GM12878 (cell line): ENCODE data around the gene BBS2.

Source experiments
- CEBPB ChIP-seq, 2 experiments: fragments of 150-350 bp in 1 of 2; IDR thresholded peaks; 2 replicates each; pipeline ENCODE4 v1.6.1; 2012 to 2014; ENCODE audit warnings: low read depth in 2 of 2, low read length in 2 of 2, borderline replicate concordance in 1 of 2, inconsistent platforms in 1 of 2
- MTA3 ChIP-seq: IDR thresholded peaks from 2 replicates; pipeline ENCODE4 v1.6.1; 2012; ENCODE audit warnings: low read length, inconsistent platforms, borderline replicate concordance
- NBN ChIP-seq: fragments of 450-650 bp; IDR thresholded peaks from 2 replicates; pipeline ENCODE4 v1.6.1; 2016
- POLR2A ChIP-seq: IDR thresholded peaks from 2 replicates; pipeline ENCODE4 v1.6.1; 2011; ENCODE audit warnings: low read depth, mild to moderate bottlenecking, low read length
- POLR2AphosphoS5 ChIP-seq: IDR thresholded peaks from 2 replicates; pipeline ENCODE4 v1.6.1; 2011; ENCODE audit warnings: mild to moderate bottlenecking, low read length, inconsistent platforms
- RAD21 ChIP-seq: IDR thresholded peaks from 2 replicates; pipeline ENCODE4 v1.6.1; 2011; ENCODE audit warnings: mild to moderate bottlenecking, low read depth, low read length, moderate library complexity; ENCODE audit not compliant: insufficient read depth
- SUZ12 ChIP-seq: fragments of 200-600 bp; sonication (generic); IDR thresholded peaks from one replicate; pipeline ENCODE4 v1.6.1; 2018; ENCODE audit warnings: antibody characterized with exemption, mild to moderate bottlenecking; ENCODE audit not compliant: unreplicated experiment
- YY1 ChIP-seq: IDR thresholded peaks from 2 replicates; pipeline ENCODE4 v1.6.1; 2011; ENCODE audit warnings: low read depth, mild to moderate bottlenecking, low read length
- TF ChIP-seq, protein P1 (sequence below), 3 experiments: IDR thresholded peaks in 2 of 3; conservative IDR thresholded peaks in 1 of 3; 2 replicates each; pipeline ENCODE4 v1.5.1; 2011; ENCODE audit warnings: low read depth in 3 of 3, low read length in 3 of 3, mild to moderate bottlenecking in 3 of 3, control low read depth in 2 of 3, moderate library complexity in 2 of 3, inconsistent platforms in 1 of 3, mixed read lengths in 1 of 3; ENCODE audit not compliant: control insufficient read depth in 2 of 3, insufficient read depth in 1 of 3; ENCODE audit errors: extremely low read depth in 1 of 3
- TF ChIP-seq, protein P2 (sequence below): IDR thresholded peaks from 2 replicates; pipeline ENCODE4 v1.6.1; 2012; ENCODE audit warnings: mild to moderate bottlenecking, low read depth, low read length
- TF ChIP-seq, protein P3 (sequence below): IDR thresholded peaks from 2 replicates; pipeline ENCODE4 v1.6.1; 2012; ENCODE audit warnings: low read depth, low read length, improper control_type of control experiment

DNA sequence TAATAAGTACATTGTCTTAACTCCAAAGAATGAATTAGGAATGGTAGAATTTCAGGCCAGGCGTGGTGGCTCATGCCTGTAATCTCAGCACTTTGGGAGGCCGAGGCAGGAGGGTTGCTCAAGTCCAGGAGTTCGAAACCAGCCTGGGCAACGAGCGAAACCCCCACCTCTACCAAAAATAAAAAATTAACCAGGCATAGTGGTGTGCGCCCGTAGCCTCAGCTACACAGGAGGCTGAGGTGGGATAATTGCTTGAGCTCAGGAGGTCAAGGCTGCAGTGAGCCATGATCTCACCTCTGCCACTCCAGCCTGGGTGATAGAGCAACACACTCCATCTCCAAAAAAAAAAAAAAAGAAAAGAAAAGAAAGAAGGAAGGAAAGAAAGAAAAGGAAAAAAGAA, 18.5 kb upstream of the BBS2 start:
- TF ChIP-seq, protein P1, sequence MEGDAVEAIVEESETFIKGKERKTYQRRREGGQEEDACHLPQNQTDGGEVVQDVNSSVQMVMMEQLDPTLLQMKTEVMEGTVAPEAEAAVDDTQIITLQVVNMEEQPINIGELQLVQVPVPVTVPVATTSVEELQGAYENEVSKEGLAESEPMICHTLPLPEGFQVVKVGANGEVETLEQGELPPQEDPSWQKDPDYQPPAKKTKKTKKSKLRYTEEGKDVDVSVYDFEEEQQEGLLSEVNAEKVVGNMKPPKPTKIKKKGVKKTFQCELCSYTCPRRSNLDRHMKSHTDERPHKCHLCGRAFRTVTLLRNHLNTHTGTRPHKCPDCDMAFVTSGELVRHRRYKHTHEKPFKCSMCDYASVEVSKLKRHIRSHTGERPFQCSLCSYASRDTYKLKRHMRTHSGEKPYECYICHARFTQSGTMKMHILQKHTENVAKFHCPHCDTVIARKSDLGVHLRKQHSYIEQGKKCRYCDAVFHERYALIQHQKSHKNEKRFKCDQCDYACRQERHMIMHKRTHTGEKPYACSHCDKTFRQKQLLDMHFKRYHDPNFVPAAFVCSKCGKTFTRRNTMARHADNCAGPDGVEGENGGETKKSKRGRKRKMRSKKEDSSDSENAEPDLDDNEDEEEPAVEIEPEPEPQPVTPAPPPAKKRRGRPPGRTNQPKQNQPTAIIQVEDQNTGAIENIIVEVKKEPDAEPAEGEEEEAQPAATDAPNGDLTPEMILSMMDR (IDR thresholded peaks at IDR 0.05 in 2 of 3, conservative IDR thresholded peaks at IDR 0.05 in 1 of 3; ENCODE audit: control insufficient read depth in 2 of 3, extremely low read depth in 1 of 3, insufficient read depth in 1 of 3, low read depth in 3 of 3, low read length in 3 of 3), result no peak
- TF ChIP-seq, protein P2, sequence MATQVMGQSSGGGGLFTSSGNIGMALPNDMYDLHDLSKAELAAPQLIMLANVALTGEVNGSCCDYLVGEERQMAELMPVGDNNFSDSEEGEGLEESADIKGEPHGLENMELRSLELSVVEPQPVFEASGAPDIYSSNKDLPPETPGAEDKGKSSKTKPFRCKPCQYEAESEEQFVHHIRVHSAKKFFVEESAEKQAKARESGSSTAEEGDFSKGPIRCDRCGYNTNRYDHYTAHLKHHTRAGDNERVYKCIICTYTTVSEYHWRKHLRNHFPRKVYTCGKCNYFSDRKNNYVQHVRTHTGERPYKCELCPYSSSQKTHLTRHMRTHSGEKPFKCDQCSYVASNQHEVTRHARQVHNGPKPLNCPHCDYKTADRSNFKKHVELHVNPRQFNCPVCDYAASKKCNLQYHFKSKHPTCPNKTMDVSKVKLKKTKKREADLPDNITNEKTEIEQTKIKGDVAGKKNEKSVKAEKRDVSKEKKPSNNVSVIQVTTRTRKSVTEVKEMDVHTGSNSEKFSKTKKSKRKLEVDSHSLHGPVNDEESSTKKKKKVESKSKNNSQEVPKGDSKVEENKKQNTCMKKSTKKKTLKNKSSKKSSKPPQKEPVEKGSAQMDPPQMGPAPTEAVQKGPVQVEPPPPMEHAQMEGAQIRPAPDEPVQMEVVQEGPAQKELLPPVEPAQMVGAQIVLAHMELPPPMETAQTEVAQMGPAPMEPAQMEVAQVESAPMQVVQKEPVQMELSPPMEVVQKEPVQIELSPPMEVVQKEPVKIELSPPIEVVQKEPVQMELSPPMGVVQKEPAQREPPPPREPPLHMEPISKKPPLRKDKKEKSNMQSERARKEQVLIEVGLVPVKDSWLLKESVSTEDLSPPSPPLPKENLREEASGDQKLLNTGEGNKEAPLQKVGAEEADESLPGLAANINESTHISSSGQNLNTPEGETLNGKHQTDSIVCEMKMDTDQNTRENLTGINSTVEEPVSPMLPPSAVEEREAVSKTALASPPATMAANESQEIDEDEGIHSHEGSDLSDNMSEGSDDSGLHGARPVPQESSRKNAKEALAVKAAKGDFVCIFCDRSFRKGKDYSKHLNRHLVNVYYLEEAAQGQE, result no peak
- TF ChIP-seq SUZ12, result no peak
- no peak for TF ChIP-seq POLR2AphosphoS5
- TF ChIP-seq, protein P3, sequence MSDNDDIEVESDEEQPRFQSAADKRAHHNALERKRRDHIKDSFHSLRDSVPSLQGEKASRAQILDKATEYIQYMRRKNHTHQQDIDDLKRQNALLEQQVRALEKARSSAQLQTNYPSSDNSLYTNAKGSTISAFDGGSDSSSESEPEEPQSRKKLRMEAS, result no peak
- TF ChIP-seq POLR2A, result no peak
- TF ChIP-seq YY1, result no peak
- no peak for TF ChIP-seq MTA3
- no peak for TF ChIP-seq RAD21
- TF ChIP-seq CEBPB (IDR thresholded peaks at IDR 0.05; ENCODE audit: borderline replicate concordance in 1 of 2, low read depth in 2 of 2, low read length in 2 of 2), result no peak
- TF ChIP-seq NBN, result no peak
